Coronary artery (tissue), 2 donors: ENCODE measurements around the gene SLC49A3.
A peak's percentile ranks its signal among the peaks of the same experiment; 100 is the strongest.

Experiments used
- DNase-seq: peaks from one replicate; pipeline ENCODE4 v3.0.0-alpha.2; 2017; ENCODE audit warnings: low spot score
- H3K27ac ChIP-seq, 2 donors: fragments of 200-600 bp; sonication (generic); one replicate each; pipeline ENCODE4 v1.5.1; 2016 to 2019
- H3K4me3 ChIP-seq: fragments of 200-600 bp; sonication (generic); 2 replicates; pipeline ENCODE4 v1.5.1; 2016; ENCODE audit warnings: mild to moderate bottlenecking, moderate library complexity
- TF ChIP-seq, protein P1 (sequence below): fragments of 200-600 bp; sonication (generic); IDR thresholded peaks from one replicate; pipeline ENCODE4 v1.5.1; 2019; ENCODE audit warnings: antibody characterized with exemption

SLC49A3 gene

DNA sequence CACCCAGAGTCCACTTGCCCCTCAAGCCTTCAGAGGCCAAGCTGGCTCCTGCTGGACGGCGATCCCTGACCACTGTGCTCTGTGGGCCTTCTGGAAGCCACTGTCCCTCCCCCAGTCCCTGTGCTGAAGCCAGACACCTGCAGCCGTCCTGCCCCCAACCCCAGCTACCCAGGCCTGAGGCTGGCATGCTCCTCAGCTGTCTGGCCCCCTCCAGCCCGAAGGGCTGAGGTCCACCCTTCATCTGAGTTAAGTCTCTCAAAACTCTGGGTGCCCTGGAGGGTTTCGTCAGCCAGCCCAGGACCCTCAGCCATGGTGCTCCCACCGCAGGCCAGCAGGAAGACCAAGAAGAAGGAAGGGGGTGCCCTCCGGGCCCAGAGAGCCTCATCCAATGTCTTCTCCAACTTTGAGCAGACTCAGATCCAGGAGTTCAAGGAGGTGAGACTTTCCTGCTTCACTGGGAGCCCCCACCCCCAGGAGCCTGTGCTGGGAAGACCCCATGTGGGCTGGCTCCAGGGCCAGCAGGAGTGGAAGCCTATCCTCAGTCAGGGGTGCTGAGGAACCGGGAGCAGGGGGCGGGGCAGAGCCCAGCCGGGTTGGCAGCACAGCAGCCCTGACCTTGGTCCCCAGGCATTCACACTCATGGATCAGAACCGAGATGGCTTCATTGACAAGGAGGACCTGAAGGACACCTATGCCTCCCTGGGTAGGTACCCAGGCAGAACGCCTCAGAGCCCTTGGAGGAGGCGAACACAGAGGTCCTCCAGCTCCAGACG lies 10.4 kb downstream of the SLC49A3 start:
- no peak overlapping the region for H3K27ac ChIP-seq
- no peak overlapping the region for H3K4me3 ChIP-seq
- DNase-seq, result no peak
- TF ChIP-seq, protein P1, sequence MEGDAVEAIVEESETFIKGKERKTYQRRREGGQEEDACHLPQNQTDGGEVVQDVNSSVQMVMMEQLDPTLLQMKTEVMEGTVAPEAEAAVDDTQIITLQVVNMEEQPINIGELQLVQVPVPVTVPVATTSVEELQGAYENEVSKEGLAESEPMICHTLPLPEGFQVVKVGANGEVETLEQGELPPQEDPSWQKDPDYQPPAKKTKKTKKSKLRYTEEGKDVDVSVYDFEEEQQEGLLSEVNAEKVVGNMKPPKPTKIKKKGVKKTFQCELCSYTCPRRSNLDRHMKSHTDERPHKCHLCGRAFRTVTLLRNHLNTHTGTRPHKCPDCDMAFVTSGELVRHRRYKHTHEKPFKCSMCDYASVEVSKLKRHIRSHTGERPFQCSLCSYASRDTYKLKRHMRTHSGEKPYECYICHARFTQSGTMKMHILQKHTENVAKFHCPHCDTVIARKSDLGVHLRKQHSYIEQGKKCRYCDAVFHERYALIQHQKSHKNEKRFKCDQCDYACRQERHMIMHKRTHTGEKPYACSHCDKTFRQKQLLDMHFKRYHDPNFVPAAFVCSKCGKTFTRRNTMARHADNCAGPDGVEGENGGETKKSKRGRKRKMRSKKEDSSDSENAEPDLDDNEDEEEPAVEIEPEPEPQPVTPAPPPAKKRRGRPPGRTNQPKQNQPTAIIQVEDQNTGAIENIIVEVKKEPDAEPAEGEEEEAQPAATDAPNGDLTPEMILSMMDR, result no peak

DNA sequence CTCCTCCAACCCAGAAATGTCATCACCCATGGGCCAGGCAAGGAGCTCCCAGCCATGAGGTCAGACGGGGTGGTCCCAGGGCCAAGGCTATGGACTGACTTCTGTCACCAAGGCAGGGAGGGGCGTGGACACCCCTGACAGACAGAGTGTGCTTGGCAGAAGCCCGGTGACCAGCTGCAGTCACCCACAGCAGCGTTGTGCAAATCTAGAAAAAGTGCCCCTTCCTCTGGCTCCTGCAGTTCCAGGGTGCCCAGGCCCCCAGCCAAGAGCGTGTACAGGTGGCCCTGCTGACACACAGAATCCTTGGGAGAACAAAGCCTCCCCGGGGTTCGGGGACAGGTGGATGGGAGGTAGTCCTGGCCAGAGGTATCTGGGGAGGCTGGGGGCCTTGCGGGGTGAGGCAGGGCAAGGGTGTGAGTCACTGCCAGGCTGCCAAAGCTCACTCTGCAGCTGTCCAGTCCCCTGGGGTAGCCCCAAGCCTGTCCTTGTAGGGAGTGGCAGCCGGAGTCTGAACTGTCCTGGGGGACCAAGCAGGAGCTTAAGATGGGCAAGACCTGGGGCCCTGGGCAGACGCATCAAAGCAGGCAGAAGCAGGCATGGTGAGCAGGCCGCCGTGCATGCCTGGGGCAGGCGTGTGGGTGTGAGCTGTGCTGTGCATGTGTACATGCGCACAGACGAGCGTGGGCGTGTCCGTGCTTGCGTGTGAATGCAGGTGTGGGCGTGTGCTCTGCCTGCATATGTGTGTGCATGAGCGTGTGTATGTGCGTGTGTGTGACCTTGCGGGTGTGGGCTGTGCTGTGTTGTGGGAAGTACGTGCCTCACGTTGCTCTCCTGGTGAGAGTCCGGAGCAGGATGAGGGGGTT lies 11.3 kb downstream of the SLC49A3 start:
- no peak for DNase-seq
- H3K27ac ChIP-seq, result no peak overlapping the region
- TF ChIP-seq, protein P1, result no peak
- no peak overlapping the region for H3K4me3 ChIP-seq

DNA sequence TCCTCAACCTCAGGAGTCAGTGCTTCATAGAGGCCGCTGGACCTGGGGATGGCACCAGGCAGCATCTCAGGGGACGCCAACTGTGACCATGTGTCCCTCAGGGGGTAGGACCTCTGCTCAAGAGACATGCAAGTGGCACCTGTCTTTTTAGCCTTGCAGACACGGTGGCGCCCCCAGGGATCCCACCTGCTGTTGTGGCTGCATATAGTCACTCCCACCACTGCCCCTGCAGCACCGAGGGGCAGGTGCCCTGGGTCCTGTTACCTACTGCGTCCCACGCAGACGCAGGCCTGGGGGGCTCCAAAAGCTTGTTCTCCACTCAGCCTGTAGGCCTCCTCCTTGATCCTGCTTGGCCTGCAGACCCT lies 12.1 kb downstream of the SLC49A3 start:
- no peak for DNase-seq

DNA sequence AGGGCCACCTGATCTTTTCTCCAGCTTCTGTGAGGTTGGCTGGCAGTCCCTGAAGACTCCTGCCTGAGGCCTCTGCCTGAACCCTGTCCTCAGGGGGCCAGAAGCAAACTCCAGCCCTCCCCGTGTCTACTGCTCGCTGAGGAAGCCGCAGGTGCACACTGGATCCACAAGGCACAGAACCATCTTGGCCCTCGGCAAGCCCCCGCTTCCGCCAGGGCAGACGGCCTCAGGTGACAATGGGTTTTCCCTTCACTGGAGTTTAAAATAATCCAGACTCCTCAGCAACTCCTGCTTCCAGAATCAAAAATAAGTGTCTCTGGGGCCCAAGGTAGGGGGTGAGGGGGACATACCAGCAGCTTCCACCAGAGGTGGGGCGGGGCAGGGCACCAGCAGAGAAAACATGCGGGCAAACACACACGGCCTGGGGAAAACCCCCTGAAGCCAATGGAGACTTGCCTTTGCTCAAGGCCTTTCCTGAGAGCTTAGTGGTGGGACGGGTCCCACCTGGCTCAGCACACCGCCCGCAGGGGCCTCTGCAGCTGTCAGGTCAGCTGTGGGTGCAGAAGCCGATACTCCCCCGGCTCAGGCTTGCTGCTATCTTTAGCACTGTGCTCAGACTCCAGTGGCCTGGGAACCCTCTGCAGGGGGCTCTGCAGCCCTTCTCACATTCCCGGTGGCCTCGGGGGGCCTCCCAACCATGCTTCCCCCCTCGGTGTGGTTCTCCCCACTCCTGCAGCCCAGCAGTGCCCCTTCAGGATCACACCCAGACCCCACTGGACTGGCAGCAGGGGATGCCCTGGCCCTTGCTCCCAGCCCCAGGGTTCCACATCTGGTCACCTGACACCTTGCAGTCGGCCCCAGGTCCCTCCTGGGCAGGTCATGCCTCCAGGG lies 12.7 kb downstream of the SLC49A3 start:
- TF ChIP-seq, protein P1, result no peak
- H3K27ac ChIP-seq, result no peak overlapping the region
- no peak for DNase-seq
- H3K4me3 ChIP-seq, result no peak overlapping the region

More for the DNA sequence above, 12.1 kb downstream of the SLC49A3 start:
- Histone ChIP-seq H3K27ac (no peak overlapping the region), H3K4me3 (no peak overlapping the region)
- TF ChIP-seq, protein P1, result no peak

DNA sequence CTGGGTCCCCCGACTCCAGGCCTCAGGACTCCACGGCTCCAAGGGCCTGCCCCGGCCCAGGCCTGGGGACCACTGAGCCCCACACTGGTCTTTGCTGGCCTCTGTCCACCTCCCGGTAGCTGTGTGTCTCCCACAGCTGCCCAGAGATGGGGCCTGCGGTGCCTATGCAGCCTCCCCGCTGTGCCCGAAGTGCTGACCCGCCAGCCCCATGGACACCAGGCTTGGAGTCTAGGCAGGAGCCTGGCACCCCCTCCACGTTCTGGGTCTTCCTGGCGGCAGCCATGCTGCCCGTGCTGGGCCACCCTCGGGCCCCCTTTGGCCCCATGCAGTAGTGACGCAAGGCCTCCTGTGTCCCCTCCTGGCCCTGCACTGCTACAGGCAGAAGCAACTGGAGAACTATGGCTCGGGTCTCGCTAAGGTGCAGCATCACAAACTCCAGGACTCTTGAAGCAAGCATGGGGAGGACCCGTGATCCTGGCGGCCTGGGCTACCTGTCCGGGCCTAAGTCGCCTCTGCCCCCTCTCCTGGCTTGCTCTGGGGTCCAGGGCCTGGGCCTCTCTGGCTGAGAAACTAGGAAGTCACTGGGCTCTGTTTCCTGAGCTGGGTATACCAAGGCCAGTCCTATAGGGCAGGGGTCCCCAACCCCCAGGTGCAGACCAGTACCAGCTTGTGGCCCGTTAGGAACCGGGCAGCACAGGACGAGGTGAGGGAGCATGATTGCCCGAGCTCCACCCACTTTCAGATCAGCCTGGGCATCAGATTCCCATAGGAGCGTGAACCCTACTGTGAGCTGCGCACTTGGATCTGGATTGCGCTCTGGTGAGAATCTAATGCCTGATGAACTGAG lies 13.7 kb downstream of the SLC49A3 start:
- Histone ChIP-seq H3K27ac (peak overlapping the region; percentile 87 to 99), H3K4me3 (peak overlapping the region; percentile 100)
- DNase-seq, result no peak
- TF ChIP-seq, protein P1, result no peak
